Measurements from ENCODE around the gene CCDC78.

CCDC78 gene

GRCh38 chr16:726438-727290, at the start of gene CCDC78, which contains the start of gene HAGHL:
TSS of gene CCDC78 (minus strand) at chr16:726443. CDS start at chr16:726367, 76 bp downstream.
TSS of gene HAGHL (plus strand) at chr16:727106. CDS start at chr16:727510, 404 bp downstream.
- DNase-seq: peak; percentile 74 to 75
- TF ChIP-seq POLR2A (IDR thresholded peaks at IDR 0.05; ENCODE audit: low read length): no peak
- no peak for TF ChIP-seq GATA1 (IDR thresholded peaks at IDR 0.05; ENCODE audit: low read depth, low read length)

DNA sequence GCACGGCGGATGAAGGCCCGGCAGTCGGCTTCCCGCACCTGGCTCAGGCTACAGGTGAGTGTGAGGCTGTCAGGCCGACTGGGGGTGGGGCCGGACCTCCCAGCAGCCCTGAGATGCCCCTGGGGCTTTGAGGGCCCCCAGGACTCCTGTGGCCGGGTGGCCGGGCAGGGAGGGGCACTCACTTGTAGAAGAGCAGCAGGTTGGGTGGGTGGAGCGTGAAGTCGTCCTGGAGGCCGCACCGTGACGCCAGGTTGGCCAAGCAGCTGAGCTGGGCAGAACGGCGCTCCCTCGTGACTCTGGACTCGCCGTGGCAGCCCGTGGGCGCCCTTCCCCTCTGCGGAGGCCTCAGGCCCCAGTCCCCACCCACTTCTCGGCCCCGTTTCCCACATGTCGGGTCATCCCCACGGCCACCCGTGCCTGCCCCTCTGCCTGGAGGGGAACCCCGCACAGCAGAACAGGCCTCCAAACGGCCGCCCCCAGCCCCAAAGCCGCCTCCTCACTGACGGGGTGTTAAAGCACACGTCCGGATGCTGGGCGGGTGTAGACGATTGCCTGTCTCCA, 49.1 kb upstream of the CCDC78 start:
- no peak for TF ChIP-seq POLR2A (IDR thresholded peaks at IDR 0.05; ENCODE audit: low read length)
- TF ChIP-seq GATA1 (IDR thresholded peaks at IDR 0.05; ENCODE audit: low read depth, low read length): no peak
- DNase-seq: no peak

GRCh38 chr16:774086-775001, 48.1 kb upstream of the CCDC78 start:
- no peak for DNase-seq
- TF ChIP-seq GATA1 (IDR thresholded peaks at IDR 0.05; ENCODE audit: low read depth, low read length): no peak
- TF ChIP-seq POLR2A (IDR thresholded peaks at IDR 0.05; ENCODE audit: low read length): no peak

- DNase-seq: no peak
- no peak for TF ChIP-seq GATA1 (IDR thresholded peaks at IDR 0.05; ENCODE audit: low read depth, low read length)
- TF ChIP-seq POLR2A (IDR thresholded peaks at IDR 0.05; ENCODE audit: low read length): no peak
Measured at GRCh38 chr16:772959-773358, 46.7 kb upstream of the CCDC78 start.

DNA sequence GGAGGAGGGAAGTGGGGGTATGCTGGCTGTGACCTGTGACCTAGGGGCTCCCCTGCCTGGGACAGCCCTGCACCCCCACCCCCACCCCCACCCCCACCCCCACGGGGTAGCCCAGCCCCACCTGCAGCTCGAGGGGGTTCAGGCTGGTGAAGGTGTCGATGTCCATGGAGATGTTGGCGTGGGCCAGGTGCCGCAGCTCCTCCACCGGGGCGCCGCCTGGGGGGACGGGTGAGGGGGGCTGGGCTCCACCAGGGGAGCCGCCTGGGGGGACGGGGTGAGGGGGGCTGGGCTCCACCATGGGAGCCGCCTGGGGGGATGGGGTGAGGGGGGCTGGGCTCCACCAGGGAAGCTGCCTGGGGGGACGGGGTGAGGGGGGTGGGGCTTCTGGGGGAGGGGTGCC, 44.2 kb upstream of the CCDC78 start:
- no peak for DNase-seq
- no peak for TF ChIP-seq POLR2A (IDR thresholded peaks at IDR 0.05; ENCODE audit: low read length)
- TF ChIP-seq GATA1 (IDR thresholded peaks at IDR 0.05; ENCODE audit: low read depth, low read length): no peak

- no peak for DNase-seq
- TF ChIP-seq GATA1 (IDR thresholded peaks at IDR 0.05; ENCODE audit: low read depth, low read length) (no peak), POLR2A (IDR thresholded peaks at IDR 0.05; ENCODE audit: low read length) (no peak)
Measured at GRCh38 chr16:769934-770333, 43.7 kb upstream of the CCDC78 start.

- no peak for DNase-seq
- TF ChIP-seq POLR2A (IDR thresholded peaks at IDR 0.05; ENCODE audit: low read length): no peak
- TF ChIP-seq GATA1 (IDR thresholded peaks at IDR 0.05; ENCODE audit: low read depth, low read length): no peak
Measured at GRCh38 chr16:769184-769784, 43.0 kb upstream of the CCDC78 start.

GRCh38 chr16:768428-768827, 42.2 kb upstream of the CCDC78 start:
- no peak for DNase-seq
- TF ChIP-seq POLR2A (IDR thresholded peaks at IDR 0.05; ENCODE audit: low read length): no peak
- no peak for TF ChIP-seq GATA1 (IDR thresholded peaks at IDR 0.05; ENCODE audit: low read depth, low read length)

DNA sequence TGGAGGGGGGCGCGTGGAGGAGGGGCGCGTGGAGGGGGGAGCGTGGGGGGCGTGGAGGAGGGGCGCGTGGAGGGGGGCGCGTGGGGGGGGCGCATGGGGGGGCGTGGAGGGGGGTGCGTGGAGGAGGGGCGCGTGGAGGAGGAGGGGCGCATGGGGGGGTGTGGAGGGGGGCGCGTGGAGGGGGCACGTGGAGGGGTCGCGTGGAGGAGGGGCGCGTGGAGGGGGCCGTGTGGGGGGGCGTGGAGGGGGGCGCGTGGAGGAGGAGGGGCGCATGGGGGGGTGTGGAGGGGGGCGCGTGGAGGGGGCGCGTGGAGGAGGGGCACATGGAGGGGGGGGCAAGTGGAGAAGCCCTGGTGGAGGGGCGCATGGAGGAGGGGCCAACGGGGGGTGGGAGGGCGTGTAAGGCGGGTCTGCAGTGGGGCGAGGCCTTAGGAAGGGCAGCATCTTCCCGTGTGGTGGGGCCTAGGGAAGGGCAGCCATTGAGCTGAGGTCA, 41.5 kb upstream of the CCDC78 start:
- TF ChIP-seq GATA1 (IDR thresholded peaks at IDR 0.05; ENCODE audit: low read depth, low read length) (no peak), POLR2A (IDR thresholded peaks at IDR 0.05; ENCODE audit: low read length) (no peak)
- no peak for DNase-seq

DNA sequence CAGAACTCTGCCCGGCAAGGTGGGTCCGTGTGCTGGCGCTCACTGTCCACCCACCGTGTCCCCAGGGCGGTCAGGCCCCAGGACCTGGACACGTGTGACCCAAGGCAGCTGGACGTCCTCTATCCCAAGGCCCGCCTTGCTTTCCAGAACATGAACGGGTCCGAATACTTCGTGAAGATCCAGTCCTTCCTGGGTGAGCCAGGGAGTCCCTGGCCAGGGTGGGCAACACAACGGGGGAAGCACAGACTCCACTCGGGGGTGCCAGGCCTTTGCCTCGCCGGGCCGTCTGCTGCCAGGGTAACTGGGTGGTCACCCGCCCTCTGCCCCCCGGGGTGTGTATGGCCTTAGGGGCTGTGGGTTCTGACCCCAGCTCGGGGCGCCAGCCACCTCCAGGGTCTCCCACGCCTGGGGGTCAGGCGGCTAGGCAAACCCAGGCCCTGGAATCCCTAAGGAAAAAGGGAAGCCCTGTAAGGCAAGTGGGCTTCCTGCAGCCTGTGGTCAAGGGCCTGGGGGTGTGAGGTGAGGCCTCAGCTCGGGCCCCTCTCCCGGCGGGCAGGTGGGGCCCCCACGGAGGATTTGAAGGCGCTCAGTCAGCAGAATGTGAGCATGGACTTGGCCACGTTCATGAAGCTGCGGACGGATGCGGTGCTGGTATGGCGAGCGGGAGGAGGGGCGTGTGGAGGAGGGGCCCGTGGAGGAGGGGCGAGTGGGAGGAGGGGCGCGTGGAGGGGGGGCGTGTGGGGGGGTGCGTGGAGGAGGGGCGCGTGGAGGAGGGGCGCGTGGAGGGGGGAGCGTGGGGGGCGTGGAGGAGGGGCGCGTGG, 40.8 kb upstream of the CCDC78 start:
- no peak for TF ChIP-seq POLR2A (IDR thresholded peaks at IDR 0.05; ENCODE audit: low read length)
- no peak for TF ChIP-seq GATA1 (IDR thresholded peaks at IDR 0.05; ENCODE audit: low read depth, low read length)
- no peak for DNase-seq

DNA sequence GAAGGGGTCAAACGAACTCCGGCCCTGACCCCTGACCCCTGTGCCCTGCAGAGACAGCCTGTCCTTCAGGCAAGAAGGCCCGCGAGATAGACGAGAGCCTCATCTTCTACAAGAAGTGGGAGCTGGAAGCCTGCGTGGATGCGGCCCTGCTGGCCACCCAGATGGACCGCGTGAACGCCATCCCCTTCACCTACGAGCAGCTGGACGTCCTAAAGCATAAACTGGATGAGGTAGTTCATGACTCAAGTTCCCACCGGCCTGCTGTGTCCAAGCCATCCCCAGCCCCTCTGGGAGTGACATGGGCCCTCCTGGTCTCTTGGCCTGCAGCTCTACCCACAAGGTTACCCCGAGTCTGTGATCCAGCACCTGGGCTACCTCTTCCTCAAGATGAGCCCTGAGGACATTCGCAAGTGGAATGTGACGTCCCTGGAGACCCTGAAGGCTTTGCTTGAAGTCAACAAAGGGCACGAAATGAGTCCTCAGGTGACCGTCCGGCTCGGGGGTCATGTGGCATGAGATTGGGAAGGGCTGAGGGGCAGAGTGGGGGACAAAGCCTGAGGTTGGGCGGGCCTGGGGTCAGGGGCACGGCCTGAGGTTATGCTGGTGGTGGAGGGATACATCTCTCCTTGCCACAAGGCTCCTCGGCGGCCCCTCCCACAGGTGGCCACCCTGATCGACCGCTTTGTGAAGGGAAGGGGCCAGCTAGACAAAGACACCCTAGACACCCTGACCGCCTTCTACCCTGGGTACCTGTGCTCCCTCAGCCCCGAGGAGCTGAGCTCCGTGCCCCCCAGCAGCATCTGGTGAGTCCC, 40.0 kb upstream of the CCDC78 start:
- no peak for DNase-seq
- TF ChIP-seq GATA1 (IDR thresholded peaks at IDR 0.05; ENCODE audit: low read depth, low read length): no peak
- no peak for TF ChIP-seq POLR2A (IDR thresholded peaks at IDR 0.05; ENCODE audit: low read length)

DNA sequence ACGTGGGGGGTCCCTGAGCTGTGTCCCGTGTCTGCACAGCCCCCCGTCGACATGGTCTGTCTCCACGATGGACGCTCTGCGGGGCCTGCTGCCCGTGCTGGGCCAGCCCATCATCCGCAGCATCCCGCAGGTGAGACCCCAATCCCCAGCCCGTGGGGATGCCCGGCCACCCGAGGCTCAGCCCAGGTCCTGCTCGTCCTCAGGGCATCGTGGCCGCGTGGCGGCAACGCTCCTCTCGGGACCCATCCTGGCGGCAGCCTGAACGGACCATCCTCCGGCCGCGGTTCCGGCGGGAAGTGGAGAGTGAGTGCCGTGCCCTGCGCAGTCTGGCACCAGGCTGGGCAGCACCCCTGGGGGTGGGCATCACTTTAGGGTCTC, 39.2 kb upstream of the CCDC78 start:
- no peak for DNase-seq
- TF ChIP-seq POLR2A (IDR thresholded peaks at IDR 0.05; ENCODE audit: low read length) (no peak), GATA1 (IDR thresholded peaks at IDR 0.05; ENCODE audit: low read depth, low read length) (no peak)
